Small intestine (tissue), 7 donors: ENCODE results near the gene ELOVL7. TPM values are rescaled to one million over a fixed set of nuclear protein-coding genes. Genes with fewer than 3 reads are reported as not detected.
"Not testable (repeated sequence)": the region's sequence is repeated elsewhere in the genome, so short reads cannot be mapped to it uniquely, and the experiment has no call there.

Source experiments
- DNase-seq, 2 donors: peaks; one replicate each; pipeline versions ENCODE4 v3.0.0 to v3.0.0-alpha.2; 2013
- FAIRE-seq: peaks from 2 replicates; lab custom pipeline; 2012; peaks lifted over from hg19 to GRCh38; lab: Jason Lieb, UNC
- H3K27ac ChIP-seq, 3 donors: one replicate each; pipeline ENCODE4 v1.5.1; 2013; ENCODE audit warnings: low read length in 2 of 3, mild to moderate bottlenecking in 2 of 3, control low read depth in 1 of 3, inconsistent platforms in 1 of 3, low read depth in 1 of 3, moderate library complexity in 1 of 3
- H3K27me3 ChIP-seq, 3 donors: one replicate each; pipeline ENCODE4 v1.6.1; 2013; ENCODE audit warnings: low read length in 3 of 3, inconsistent platforms in 1 of 3; ENCODE audit not compliant: control insufficient read depth in 3 of 3, insufficient read depth in 3 of 3
- H3K36me3 ChIP-seq, 3 donors: one replicate each; pipeline ENCODE4 v1.6.1; 2013; ENCODE audit warnings: low read length in 3 of 3, inconsistent platforms in 1 of 3, low read depth in 1 of 3, mild to moderate bottlenecking in 1 of 3, moderate library complexity in 1 of 3; ENCODE audit not compliant: control insufficient read depth in 3 of 3, insufficient read depth in 2 of 3
- H3K4me1 ChIP-seq, 3 donors: one replicate each; pipeline ENCODE4 v1.6.1; 2013; ENCODE audit warnings: low read length in 2 of 3, inconsistent platforms in 1 of 3, low read depth in 1 of 3, mild to moderate bottlenecking in 1 of 3, moderate library complexity in 1 of 3; ENCODE audit not compliant: control insufficient read depth in 3 of 3, insufficient read depth in 2 of 3
- H3K4me3 ChIP-seq, 3 donors: one replicate each; pipeline ENCODE4 v1.5.1; 2013; ENCODE audit warnings: low read length in 3 of 3, control low read depth in 1 of 3, inconsistent platforms in 1 of 3, low read depth in 1 of 3, mild to moderate bottlenecking in 1 of 3, moderate library complexity in 1 of 3
- H3K9me3 ChIP-seq, 2 donors: one replicate each; pipeline ENCODE4 v1.6.1; 2013; ENCODE audit warnings: low read depth in 1 of 2, low read length in 1 of 2; ENCODE audit not compliant: control insufficient read depth in 2 of 2, insufficient read depth in 1 of 2
- WGBS, 3 donors: extraction: QIAGEN DNeasy Blood & Tissue Kit; methylation state at CpG; one replicate each; pipeline ENCODE4 v1.1.7; 2013; 5-methylcytosine and 5-hydroxymethylcytosine counted together
- polyA plus RNA-seq, 4 donors: library from polyadenylated mRNA; stranded (reverse) in 3 of 4; unstranded in 1 of 4; fragments of 200-250 nt in 3 of 4; fragments of 120-200 nt in 1 of 4; gene quantifications; one replicate each; pipeline versions ENCODE4 v1.2.1 to v1.2.3, GENCODE V29; 2013
- donor health status: healthy with polysubstance abuse.
- donor health status: control.
- donor health status: control.
- donor health status: Bipolar disorder and iron deficiency.
- donor health status: healthy.

ELOVL7 gene
- polyA plus RNA-seq, 4 donors: 9.2 to 100 (median 20.2) TPM

DNA sequence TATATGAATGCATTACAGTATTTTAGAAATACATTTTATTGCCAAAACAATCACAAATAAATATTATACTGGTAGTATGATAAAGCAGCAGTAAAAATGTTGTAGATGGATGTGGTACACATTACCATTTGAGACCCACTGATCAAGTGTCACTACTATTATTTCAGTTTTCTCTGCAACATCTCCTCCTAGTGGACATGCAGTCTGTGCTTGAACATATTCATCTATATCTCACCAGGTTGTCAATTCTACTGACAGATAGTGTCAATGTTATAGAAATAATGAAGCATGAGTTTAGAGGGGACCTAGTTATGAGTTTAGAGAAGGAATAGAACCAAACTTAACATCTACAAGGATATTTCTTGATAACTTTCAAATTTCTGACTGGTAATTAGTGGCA lies 39.2 kb upstream of the ELOVL7 start:
- peak; percentile 16 to 42 for DNase-seq
- FAIRE-seq: no peak
- Histone ChIP-seq H3K4me3 (no peak overlapping the region), H3K4me1 (no peaks in the 10 kb centered on the region), H3K27me3 (no peaks in the 10 kb centered on the region), H3K27ac (no peak overlapping the region), H3K9me3 (peaks cover 0 to 14% of the 10 kb centered on the region in 2 donors), H3K36me3 (peaks cover 0 to 6% (median 0%) of the 10 kb centered on the region in 3 donors)

DNA sequence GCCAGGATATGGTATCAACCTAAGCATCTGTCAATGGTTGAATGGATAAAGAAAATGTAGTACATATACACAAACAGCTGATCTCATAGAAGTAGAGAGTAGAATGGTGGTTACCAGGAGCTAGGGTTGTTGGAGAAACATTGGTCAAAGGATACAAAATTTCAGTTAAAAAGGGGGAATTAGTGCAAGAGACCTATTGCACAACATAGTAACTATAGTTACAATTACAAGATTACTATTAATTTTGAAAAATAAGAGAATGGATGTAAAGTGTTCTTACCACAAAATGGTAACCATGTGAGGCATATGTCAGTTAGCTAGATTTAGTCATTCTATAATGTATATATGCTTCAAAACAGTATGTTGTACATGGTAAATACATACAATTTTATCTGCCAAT lies 28.8 kb upstream of the ELOVL7 start:
- no peak for FAIRE-seq
- H3K9me3 ChIP-seq: peaks cover 0 to 8% of the 10 kb centered on the region in 2 donors
- no peaks in the 10 kb centered on the region for H3K27me3 ChIP-seq
- DNase-seq: no peak
- H3K27ac ChIP-seq: no peak overlapping the region
- no peaks in the 10 kb centered on the region for H3K4me1 ChIP-seq
- no peak overlapping the region for H3K4me3 ChIP-seq
- peaks cover 0 to 2% (median 0%) of the 10 kb centered on the region in 3 donors for H3K36me3 ChIP-seq

DNA sequence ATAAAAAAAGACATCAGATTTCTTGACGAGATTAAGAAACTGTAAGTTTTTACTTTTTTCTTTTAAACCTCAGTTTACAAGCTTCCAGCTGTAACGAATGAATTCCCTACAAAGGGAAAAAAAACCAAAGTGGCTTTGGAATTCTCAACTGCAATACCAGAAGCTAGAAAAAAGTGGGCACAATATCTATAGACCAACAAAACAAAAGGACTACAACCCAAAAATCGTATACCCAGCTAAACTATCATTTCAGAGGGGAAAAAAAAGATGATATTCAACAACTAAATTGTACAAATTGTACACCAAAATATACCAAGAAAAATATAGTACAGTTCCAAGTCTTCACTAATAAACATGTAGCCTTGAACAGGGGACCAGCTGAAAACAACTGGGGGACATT lies 26.8 kb upstream of the ELOVL7 start:
- H3K4me3 ChIP-seq: no peak overlapping the region
- H3K9me3 ChIP-seq: peaks cover 0 to 8% of the 10 kb centered on the region in 2 donors
- WGBS, 3 donors: 84 to 97% (median 92%) methylated on average over 3 of the region's 3 CpGs
- no peak for FAIRE-seq
- no peak for DNase-seq
- H3K36me3 ChIP-seq: peaks cover 0 to 2% (median 0%) of the 10 kb centered on the region in 3 donors
- H3K4me1 ChIP-seq: no peaks in the 10 kb centered on the region
- no peak overlapping the region for H3K27ac ChIP-seq
- no peaks in the 10 kb centered on the region for H3K27me3 ChIP-seq

DNA sequence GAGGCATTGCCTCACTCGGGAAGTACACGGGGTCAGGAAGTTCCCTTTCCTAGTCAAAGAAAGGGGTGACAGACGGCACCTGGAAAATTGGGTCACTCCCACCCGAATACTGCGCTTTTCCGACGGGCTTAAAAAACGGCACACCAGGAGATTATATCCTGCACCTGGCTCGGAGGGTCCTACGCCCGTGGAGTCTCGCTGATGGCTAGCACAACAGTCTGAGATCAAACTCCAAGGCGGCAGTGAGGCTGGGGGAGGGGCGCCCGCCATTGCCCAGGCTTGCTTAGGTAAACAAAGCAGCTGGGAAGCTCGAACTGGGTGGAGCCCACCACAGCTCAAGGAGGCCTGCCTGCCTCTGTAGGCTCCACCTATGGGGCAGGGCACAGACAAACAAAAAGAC lies 16.5 kb upstream of the ELOVL7 start:
- DNase-seq, H3K36me3 ChIP-seq, H3K9me3 ChIP-seq, H3K27me3 ChIP-seq, H3K27ac ChIP-seq, H3K4me3 ChIP-seq, H3K4me1 ChIP-seq, FAIRE-seq: not testable (repeated sequence)
- WGBS, 3 donors: 89 to 98% (median 94%) methylated on average over 14 to 16 of the region's 16 CpGs

DNA sequence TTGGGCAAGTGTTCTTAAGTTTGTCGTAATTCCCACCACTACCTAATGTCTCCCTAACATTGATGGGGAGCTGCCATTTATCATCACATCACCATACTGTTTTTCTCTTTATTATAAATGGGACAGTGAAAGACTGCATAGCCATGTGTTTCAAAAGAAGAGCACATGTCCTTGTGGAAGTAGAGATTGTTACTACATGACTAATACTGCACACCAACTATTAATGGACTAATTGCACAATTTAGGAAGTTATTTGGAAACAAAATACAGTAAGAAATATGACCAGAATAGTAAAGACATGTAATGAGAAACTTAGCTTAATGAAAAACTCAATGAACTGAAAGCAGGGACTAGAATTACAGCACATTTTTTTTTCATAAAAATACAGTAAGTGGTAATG lies 12.0 kb upstream of the ELOVL7 start:
- no peaks in the 10 kb centered on the region for H3K9me3 ChIP-seq
- H3K4me1 ChIP-seq: peaks cover 0 to 7% (median 0%) of the 10 kb centered on the region in 3 donors
- FAIRE-seq: no peak
- no peak overlapping the region for H3K27ac ChIP-seq
- WGBS, 3 donors: 95 to 100% (median 96%) methylated on average over 1 of the region's 1 CpG
- DNase-seq: no peak
- H3K36me3 ChIP-seq: no peaks in the 10 kb centered on the region
- no peaks in the 10 kb centered on the region for H3K27me3 ChIP-seq
- no peak overlapping the region for H3K4me3 ChIP-seq

DNA sequence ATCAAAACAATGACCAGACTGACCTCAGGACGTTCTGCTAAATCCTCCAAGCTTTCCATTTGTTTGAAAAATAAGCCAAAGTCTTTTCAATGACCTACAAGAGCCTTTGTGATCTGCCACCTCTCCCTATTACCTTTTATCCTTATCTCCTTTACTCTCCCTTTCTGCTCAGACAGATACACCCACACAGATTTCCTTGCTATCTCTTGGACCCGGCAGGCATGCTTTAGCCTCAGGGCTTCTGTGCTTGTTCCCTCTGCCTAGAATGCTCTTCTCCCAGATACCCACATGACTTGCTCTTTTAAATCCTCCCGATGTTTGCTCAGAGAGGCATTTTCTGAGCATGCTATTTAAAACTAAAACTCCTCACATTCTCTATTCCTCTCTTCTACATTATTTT lies 8.9 kb upstream of the ELOVL7 start:
- Histone ChIP-seq H3K9me3 (no peaks in the 10 kb centered on the region), H3K36me3 (no peaks in the 10 kb centered on the region), H3K27ac (no peak overlapping the region), H3K4me1 (peaks cover 0 to 7% (median 0%) of the 10 kb centered on the region in 3 donors), H3K27me3 (no peaks in the 10 kb centered on the region), H3K4me3 (no peak overlapping the region)
- DNase-seq (peak in 1 of 2 donors; percentile 19), FAIRE-seq (no peak)
- 12 to 33% (median 31%) methylated on average over 3 of the region's 3 CpGs for WGBS, 3 donors

DNA sequence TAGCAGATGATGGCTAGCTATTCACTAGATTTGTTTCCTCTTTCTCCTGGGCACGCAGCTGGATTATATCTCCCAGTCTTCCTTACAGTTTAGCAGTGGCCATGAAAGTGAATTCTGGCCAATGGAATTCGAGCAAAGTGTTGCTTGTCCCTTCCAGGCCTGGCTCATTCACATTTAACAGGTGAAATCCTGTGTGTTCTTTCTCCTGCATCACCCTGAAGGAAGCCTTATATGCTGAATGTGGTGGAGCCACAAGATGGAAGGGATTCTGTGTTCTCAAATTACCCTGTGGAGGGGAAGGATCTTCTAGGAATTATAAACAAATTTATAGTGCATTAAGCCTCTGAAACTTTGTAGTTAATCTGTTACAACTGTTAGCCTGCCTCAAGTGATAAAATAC lies 8.2 kb upstream of the ELOVL7 start:
- no peak for FAIRE-seq
- H3K27me3 ChIP-seq: no peaks in the 10 kb centered on the region
- peaks cover 0 to 7% (median 0%) of the 10 kb centered on the region in 3 donors for H3K4me1 ChIP-seq
- no peak for DNase-seq
- 39 to 54% (median 42%) methylated on average over 2 of the region's 2 CpGs for WGBS, 3 donors
- no peaks in the 10 kb centered on the region for H3K36me3 ChIP-seq
- H3K27ac ChIP-seq: no peak overlapping the region
- H3K4me3 ChIP-seq: no peak overlapping the region
- no peaks in the 10 kb centered on the region for H3K9me3 ChIP-seq

DNA sequence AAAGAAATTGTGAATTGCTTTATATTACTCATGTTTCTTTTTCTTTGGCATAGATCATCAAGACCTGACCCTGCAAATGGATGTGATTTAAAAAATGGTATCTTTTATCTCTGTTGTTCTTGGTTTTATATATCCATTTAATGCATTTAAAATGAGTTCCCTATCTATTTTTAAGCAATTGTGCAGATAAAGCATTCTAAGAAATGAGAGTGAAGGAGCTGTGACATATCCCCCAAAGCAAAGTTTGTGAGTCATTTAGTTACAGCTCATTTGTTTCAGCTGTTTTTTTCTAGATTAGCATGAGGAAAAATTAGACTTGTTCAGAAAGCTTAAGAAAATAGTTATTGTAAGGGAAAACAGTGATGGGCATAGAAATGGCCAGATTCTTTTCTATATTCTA lies 7.6 kb upstream of the ELOVL7 start:
- DNase-seq: no peak
- no peak for FAIRE-seq
- Histone ChIP-seq H3K4me3 (no peak overlapping the region), H3K27me3 (no peaks in the 10 kb centered on the region), H3K4me1 (peaks cover 0 to 7% (median 0%) of the 10 kb centered on the region in 3 donors), H3K27ac (no peak overlapping the region), H3K36me3 (no peaks in the 10 kb centered on the region), H3K9me3 (no peaks in the 10 kb centered on the region)

DNA sequence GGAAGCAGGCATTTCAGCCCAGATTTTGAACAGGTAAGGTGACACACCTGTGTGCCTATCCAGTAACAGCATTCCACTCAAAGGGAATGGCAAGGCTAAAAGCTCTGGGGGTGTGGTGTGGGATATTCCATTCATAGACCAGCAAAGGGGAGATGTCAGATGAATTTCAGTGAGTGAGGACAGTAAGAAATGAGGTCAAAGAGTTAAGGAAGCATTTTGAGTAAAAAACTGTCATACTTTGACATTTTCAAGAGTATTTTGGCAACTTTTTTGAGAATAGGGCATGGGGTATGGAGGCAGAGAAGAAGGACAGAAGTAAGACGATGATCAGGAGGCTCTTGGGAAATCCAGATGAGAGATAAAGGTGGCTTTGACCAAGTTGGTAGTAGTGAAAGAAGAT lies 2.2 kb upstream of the ELOVL7 start:
- peaks cover 2 to 3% (median 2%) of the 10 kb centered on the region in 3 donors for H3K4me1 ChIP-seq
- 93 to 97% (median 93%) methylated on average over 1 of the region's 1 CpG for WGBS, 3 donors
- H3K27ac ChIP-seq: no peak overlapping the region
- no peaks in the 10 kb centered on the region for H3K36me3 ChIP-seq
- H3K4me3 ChIP-seq: no peak overlapping the region
- DNase-seq (no peak), FAIRE-seq (no peak)
- H3K9me3 ChIP-seq: no peaks in the 10 kb centered on the region
- peaks cover 0 to 12% (median 11%) of the 10 kb centered on the region in 3 donors for H3K27me3 ChIP-seq
